Measurements from ENCODE around the gene FES.
"Not testable (repeated sequence)": the region's sequence is repeated elsewhere in the genome, so short reads cannot be mapped to it uniquely, and the experiment has no call there.

Gene FES

DNA sequence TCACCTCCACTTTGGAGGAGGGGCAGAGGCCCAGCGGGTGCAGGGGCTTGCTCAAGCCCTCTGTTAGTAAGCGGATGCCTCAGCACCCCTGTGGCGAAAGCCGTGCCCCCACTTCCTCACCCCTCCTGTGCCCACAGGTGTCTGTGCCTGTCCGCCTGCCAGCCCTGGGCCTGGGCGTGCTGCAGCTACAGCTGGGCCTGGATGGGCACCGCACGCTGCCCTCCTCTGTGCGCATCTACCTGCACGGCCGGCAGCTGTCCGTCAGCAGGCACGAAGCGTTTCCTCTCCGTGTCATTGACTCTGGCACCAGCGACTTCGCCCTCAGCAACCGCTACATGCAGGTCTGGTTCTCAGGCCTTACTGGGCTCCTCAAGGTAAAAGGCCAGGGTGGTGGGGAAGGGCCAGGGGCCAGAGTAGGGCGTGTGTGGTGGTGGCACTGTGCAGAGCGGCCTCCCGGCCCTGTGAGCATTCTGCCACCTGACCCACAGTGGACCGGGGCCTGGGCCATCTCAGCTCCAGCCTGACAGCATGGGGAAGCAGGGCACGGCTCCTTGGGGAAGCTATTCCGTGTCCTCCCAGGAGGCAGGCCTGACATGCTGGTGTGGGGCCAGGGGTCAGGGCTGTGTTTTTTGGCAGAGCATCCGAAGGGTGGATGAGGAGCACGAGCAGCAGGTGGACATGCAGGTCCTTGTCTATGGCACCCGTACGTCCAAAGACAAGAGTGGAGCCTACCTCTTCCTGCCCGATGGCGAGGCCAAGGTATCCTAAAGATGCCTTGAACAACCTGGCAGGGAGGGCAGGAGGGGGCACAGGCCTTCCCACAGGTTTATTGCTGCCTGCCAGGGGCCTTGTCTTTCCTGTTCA, 27.8 kb downstream of the FES start:
- no peak for DNase-seq

DNA sequence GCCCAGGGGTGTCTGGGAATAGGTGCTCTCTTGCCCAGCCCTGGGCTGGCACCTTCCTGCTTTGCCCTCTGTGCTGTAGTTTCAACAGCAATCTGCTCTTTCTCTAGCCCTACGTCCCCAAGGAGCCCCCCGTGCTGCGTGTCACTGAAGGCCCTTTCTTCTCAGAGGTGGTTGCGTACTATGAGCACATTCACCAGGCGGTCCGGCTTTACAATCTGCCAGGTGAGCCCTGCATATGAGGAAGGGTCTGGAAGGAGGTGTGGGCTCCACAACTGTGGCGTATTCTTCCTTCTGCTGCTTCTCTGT, 28.4 kb downstream of the FES start:
- DNase-seq, result no peak

- DNase-seq, result no peak
Observed at GRCh38 chr15:90913398-90913944, 29.2 kb downstream of the FES start.

- DNase-seq, result no peak
Observed at GRCh38 chr15:90914305-90915080, 30.2 kb downstream of the FES start.

GRCh38 chr15:90915216-90915807, 31.0 kb downstream of the FES start:
- DNase-seq, result no peak

GRCh38 chr15:90915808-90916440, 31.6 kb downstream of the FES start:
- no peak for DNase-seq

GRCh38 chr15:90916461-90916860, 32.2 kb downstream of the FES start:
- DNase-seq, result no peak

GRCh38 chr15:90917569-90917968, 33.3 kb downstream of the FES start:
- no peak for DNase-seq

DNA sequence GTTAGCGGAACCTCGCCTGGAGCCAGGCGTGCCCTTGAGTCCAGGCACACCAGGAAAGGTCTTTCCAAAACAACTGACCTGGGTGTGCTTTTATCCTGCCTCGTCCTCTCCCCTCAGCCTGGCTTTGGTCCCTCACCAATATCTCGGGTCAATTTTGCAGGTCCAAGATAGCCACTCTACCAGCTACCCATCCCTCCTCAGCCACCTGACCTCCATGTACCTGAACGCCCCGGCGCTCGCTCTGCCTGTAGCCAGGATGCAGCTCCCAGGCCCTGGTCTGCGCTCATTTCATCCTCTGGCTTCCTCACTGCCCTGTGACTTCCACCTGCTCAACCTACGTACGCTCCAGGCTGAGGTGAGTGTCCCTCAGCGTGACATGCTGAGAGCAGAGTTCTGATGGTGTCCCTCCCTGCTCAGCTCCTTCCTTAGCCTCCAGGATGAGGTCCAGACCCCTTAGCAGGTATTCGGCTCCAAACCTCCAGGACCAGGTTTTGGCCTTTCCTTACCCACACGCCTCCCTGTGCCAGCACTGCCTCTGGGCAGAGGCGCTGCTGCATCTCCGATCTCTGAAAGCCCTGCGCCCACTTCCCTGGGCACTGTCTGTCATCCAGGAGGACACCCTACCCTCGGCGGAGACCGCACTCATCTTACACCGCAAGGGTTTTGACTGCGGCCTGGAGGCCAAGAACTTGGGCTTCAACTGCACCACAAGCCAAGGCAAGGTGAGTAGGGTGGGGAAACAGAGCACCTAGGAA, 33.9 kb downstream of the FES start:
- no peak for DNase-seq

DNA sequence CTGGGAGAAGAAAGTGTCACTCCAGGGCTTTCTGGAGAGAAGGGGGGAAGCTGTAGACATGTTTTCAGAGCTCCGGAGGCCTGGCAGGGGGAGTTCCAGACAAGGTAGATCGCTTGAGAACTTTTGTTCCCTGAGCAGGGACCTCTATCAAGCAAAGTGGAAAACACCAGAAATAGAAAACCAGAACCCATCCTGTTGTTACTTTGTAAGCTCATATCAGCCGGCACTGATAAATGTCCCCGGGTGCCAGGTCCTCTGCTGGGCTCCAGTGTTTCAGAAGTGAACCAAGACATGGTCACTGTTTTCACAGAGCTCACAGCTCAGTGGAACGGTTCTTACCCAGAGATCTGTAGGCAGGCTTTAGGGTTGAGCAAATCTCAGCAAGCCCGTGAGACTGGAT, 34.5 kb downstream of the FES start:
- no peak for DNase-seq

- no peak for DNase-seq
Observed at GRCh38 chr15:90921887-90922286, 37.6 kb downstream of the FES start.

DNA sequence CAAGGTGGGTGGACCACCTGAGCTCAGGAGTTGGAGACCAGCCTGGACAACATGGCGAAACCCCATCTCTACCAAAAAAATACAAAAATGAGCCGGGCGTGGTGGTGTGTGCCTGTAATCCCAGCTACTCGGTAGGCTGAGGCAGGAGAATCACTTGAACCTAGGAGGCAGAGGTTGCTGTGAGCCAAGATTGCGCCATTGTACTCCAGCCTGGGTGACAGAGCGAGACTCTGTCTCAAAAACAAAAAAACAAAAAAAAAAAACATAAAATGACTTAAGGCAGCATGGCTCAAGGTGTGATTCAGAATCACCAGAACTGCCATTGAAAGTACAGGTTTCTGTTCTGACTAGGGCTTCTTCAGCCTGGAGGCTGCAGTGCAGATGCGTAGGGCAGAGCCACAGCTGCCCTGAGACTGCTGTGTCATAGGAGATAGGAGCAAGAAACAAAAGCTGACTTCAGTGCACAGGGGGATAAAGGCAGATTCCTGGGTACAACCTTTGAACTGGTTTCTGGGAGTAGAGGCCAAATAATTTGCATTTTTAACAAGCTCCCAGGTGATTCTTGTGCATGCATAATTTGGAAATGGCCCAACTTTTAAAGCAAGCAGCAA, 38.5 kb downstream of the FES start:
- not testable (repeated sequence) for DNase-seq

DNA sequence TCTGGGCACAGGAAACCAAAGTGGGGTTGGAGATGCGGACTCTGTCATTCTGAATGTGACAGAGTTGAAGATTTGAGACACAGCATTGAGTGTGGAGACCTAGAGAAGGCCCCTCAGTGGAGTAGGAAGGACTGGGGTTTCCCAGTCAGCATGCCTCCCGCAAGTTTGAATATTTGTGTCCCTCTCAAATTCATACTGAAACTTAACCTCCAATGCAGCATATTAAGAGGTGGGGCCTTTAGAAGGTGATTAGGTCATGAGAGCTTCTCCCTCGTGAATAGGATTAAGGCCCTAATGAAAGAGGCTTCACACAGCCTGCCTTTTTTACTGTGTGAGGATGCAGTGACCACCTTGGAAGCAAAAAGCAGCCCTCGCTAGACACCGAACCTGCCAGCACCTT, 40.1 kb downstream of the FES start:
- no peak for DNase-seq

- DNase-seq, result not testable (repeated sequence)
Observed at GRCh38 chr15:90926766-90927165, 42.5 kb downstream of the FES start.

DNA sequence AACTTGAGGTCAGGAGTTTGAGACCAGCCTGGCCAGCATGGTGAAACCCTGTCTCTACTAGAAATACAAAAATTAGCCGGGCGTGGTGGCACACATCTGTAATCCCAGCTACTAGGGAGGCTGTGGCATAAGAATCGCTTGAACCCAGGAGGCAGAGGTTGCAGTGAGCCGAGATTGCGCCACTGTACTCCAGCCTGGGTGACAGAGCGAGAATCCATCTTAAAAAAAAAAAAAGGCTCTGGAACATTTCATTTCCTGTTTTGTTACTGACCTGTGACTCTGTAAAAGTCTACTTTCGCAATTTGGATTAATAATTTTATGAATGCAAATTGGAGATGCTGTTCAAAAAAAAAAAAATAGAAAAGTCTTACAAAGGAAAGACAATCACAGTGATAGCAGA, 43.8 kb downstream of the FES start:
- DNase-seq, result not testable (repeated sequence)

DNA sequence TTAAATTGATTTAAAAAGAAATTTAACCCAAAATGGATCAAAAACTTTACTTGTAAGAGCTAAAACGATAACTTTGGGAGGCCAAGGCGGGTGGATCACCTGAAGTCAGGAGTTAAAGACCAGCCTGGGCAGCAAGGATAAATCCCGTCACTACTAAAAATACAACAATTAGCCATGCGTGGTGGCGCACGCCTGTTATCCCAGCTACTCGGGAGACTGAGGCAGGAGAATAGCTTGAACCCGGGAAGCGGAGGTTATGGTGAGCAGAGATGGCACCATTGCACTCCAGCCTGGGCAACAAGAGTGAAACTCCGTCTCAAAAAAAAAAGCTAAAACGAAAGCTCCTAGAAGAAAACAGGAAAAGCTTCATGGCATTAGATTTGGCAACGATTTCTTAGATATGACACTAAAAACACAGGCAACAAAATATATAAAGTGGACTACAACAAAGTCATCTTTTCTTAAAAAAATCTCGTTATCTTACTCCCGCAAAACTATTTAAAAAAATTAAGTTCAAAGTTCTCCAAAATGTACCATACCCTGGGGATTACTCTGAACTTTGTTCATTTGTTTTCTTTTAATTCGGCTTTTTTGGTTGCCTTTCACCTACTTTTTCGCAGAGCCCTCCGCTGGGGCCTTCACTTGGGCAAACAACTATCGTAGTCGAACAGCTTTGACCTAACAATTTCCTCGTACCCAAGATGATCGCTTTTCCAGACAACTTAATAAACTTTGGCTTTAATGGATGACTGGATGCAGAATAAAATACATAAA, 45.1 kb downstream of the FES start:
- DNase-seq, result no peak

DNA sequence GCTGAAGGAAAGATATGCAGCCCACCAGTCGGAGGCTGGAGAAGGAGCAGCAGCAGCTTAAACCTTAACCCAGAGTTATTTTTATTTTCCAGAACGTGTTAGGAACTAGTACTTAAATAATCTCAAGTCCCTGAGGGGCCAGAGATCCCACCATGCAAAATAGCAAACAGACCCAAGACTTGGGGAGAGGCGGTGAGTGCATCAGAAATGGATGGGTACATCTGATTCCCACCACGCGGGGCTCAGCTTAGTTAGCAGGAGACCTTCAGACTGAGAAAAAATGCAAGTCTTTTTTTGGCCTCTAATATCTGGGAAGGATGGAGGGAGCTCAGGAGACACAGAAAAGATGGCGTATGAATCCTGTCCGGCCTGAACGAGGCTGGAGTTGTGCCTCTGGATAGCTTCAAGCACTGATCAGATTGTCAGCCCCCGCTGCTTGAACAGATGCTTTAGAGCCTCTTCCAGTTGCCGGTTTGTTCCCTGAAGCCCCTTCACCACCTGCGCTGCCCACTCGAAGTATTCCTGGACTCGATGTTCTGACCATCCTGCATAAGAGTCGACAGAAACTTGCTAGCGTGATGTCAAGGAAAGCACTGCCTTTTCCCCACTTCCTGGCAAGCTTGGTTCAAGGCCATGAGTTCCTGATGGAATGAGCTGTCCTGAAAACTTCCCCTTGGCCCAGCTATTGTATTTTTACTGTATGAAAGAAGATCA, 46.7 kb downstream of the FES start:
- DNase-seq, result peak in 1 of 3 experiments; percentile 41

GRCh38 chr15:90931575-90931827, 47.2 kb downstream of the FES start:
- DNase-seq, result no peak

- DNase-seq, result peak; percentile 85 to 93 (median 92)
Observed at GRCh38 chr15:90931828-90932659, 47.7 kb downstream of the FES start, which contains the start of gene HDDC3. Gene HDDC3 (minus strand): TSS chr15:90932549. CDS start chr15:90932540, 9 bp downstream.

DNA sequence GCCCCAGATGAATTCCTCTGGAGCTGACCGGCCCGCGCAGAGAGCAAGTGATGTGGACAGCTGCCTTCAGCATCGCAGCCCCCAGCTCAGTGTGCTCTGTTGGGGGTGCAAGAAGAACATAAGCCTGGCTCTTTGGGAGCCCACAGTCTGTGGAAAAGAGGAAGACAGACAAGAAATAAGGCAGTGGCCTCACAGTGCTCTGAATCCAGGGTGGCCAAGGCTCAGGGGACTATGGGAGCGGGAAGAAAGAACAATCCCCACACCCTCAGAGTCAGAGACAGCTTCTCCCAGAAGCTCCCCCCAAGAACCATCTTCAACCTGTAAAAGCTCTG, 48.3 kb downstream of the FES start:
- DNase-seq, result no peak

Data from NCI-H1417 (cell line).